Measurements from ENCODE around the gene PIK3R3.
A peak's percentile ranks its signal among the peaks of the same experiment; 100 is the strongest.

GRCh38 chr1:46132529-46133180, at the start of gene PIK3R3:
- TF ChIP-seq ELF4 (CRISPR knock-in tag; IDR thresholded peaks at IDR 0.05; ENCODE audit: low read depth) (no peak), MAX (CRISPR knock-in tag; IDR thresholded peaks at IDR 0.05) (peak; percentile 98), MYBL2 (CRISPR knock-in tag; IDR thresholded peaks at IDR 0.05) (peak; percentile 97), CREB1 (CRISPR knock-in tag; IDR thresholded peaks at IDR 0.05) (peak; percentile 74), CREM (CRISPR knock-in tag; IDR thresholded peaks at IDR 0.05) (0 out of 2 replicates have a peak, but pooled peaks have one; percentile 76), IRF2 (CRISPR knock-in tag; IDR thresholded peaks at IDR 0.05; ENCODE audit: borderline replicate concordance, low read depth) (no peak; the same call in 1 of the 2 replicates)
- TF ChIP-seq, protein P1, sequence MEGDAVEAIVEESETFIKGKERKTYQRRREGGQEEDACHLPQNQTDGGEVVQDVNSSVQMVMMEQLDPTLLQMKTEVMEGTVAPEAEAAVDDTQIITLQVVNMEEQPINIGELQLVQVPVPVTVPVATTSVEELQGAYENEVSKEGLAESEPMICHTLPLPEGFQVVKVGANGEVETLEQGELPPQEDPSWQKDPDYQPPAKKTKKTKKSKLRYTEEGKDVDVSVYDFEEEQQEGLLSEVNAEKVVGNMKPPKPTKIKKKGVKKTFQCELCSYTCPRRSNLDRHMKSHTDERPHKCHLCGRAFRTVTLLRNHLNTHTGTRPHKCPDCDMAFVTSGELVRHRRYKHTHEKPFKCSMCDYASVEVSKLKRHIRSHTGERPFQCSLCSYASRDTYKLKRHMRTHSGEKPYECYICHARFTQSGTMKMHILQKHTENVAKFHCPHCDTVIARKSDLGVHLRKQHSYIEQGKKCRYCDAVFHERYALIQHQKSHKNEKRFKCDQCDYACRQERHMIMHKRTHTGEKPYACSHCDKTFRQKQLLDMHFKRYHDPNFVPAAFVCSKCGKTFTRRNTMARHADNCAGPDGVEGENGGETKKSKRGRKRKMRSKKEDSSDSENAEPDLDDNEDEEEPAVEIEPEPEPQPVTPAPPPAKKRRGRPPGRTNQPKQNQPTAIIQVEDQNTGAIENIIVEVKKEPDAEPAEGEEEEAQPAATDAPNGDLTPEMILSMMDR (IDR thresholded peaks at IDR 0.05) = no peak
- TF ChIP-seq, protein P2, sequence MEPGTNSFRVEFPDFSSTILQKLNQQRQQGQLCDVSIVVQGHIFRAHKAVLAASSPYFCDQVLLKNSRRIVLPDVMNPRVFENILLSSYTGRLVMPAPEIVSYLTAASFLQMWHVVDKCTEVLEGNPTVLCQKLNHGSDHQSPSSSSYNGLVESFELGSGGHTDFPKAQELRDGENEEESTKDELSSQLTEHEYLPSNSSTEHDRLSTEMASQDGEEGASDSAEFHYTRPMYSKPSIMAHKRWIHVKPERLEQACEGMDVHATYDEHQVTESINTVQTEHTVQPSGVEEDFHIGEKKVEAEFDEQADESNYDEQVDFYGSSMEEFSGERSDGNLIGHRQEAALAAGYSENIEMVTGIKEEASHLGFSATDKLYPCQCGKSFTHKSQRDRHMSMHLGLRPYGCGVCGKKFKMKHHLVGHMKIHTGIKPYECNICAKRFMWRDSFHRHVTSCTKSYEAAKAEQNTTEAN (CRISPR knock-in tag; IDR thresholded peaks at IDR 0.05) = peak; percentile 92; the same call in 1 of the 2 replicates

All from WTC11 (cell line).